Astrocyte (in vitro differentiated cells and primary cell): ENCODE results near the gene ZGRF1.
A peak's percentile ranks its signal among the peaks of the same experiment; 100 is the strongest.

ENCODE experiments used
- EZH2 ChIP-seq: IDR thresholded peaks from 2 replicates; pipeline ENCODE4 v1.6.1; 2012; ENCODE audit warnings: mild to moderate bottlenecking, low read length, inconsistent platforms; ENCODE audit not compliant: insufficient read depth
- TF ChIP-seq, protein P1 (sequence below): IDR thresholded peaks from 2 replicates; pipeline ENCODE4 v1.5.1; 2011; ENCODE audit warnings: low read depth, mild to moderate bottlenecking, inconsistent platforms, low read length, moderate library complexity; ENCODE audit not compliant: insufficient read depth

DNA sequence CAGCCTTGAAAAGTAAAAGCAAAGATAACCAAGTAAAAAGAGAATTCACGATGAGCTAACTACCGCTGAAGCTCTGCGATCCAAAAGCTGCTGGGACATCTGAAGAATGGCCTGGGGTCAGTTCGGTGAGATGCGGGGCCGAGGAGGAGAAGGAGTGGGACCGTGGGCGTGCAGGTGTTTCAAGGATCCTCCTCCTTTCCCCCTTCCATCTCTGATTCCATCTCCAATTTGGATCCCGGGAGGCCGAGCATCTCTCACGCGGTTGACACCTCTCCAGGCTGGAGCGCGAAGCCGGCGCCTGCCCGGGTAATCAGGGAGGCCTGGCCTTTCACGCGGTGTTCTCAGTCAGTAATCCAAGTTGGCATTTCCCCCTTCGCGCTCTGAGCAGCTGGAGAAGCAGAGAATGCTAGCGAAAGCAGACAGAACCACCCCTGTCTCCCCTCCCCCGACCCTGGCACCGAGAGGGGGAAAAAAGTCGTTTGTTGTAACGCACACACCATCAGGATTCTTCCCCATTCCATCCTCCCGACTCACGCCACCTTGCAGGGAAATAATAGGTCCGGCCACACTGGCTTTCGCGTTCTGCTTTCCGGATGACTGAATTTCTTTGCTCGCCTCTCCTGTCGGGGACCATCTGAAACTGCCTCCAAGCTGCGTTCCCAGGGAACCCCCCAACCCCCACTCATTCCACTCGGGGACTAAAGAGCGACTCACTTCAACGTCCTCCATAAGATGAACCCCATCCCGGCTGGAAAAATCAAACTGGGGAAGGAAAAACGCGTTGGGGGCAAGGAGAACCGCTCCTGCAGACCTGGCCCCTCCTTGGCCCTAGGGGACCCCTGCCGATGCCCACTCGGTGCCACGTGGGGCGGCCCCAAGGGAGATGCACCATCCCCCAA is 127.2 kb downstream of the ZGRF1 start:
- TF ChIP-seq, protein P1, sequence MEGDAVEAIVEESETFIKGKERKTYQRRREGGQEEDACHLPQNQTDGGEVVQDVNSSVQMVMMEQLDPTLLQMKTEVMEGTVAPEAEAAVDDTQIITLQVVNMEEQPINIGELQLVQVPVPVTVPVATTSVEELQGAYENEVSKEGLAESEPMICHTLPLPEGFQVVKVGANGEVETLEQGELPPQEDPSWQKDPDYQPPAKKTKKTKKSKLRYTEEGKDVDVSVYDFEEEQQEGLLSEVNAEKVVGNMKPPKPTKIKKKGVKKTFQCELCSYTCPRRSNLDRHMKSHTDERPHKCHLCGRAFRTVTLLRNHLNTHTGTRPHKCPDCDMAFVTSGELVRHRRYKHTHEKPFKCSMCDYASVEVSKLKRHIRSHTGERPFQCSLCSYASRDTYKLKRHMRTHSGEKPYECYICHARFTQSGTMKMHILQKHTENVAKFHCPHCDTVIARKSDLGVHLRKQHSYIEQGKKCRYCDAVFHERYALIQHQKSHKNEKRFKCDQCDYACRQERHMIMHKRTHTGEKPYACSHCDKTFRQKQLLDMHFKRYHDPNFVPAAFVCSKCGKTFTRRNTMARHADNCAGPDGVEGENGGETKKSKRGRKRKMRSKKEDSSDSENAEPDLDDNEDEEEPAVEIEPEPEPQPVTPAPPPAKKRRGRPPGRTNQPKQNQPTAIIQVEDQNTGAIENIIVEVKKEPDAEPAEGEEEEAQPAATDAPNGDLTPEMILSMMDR: no peak
- peak; percentile 59 for TF ChIP-seq EZH2
